OCI-LY1 (cell line): Measurements from ENCODE around the gene CACNG5.

ENCODE experiments used
- EZH2 ChIP-seq: fragments of 200-600 bp; sonication (generic), shearing (Covaris generic); IDR thresholded peaks from 2 replicates; pipeline ENCODE4 v1.8.0; 2017; ENCODE audit warnings: borderline replicate concordance, mixed run types, mild to moderate bottlenecking, antibody characterized with exemption, low read length, moderate library complexity, mixed read lengths
- TF ChIP-seq, protein P1 (sequence below): fragments of 200-600 bp; sonication (generic), shearing (Covaris generic); IDR thresholded peaks from 2 replicates; pipeline ENCODE4 v1.5.1; 2017; ENCODE audit warnings: mild to moderate bottlenecking, antibody characterized with exemption, low read length, moderate library complexity, mixed read lengths

DNA sequence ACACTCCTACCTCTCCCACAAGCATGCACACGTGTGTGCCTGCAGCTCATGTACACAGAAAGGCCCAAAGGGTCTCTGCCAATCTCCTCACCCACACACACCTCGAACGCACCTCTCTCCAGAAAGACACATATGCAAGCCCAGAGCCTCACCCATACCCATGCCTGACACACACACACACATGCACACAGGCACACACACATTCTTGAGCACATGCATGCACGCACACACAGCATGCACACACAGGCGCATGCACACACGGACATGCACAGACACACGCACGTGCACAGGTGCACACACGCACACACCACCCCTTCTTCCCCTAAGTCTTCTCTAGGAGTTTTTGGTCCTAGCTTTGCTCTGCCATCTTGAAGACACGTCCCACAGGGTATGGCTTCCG lies 80.9 kb downstream of the CACNG5 start:
- TF ChIP-seq, protein P1, sequence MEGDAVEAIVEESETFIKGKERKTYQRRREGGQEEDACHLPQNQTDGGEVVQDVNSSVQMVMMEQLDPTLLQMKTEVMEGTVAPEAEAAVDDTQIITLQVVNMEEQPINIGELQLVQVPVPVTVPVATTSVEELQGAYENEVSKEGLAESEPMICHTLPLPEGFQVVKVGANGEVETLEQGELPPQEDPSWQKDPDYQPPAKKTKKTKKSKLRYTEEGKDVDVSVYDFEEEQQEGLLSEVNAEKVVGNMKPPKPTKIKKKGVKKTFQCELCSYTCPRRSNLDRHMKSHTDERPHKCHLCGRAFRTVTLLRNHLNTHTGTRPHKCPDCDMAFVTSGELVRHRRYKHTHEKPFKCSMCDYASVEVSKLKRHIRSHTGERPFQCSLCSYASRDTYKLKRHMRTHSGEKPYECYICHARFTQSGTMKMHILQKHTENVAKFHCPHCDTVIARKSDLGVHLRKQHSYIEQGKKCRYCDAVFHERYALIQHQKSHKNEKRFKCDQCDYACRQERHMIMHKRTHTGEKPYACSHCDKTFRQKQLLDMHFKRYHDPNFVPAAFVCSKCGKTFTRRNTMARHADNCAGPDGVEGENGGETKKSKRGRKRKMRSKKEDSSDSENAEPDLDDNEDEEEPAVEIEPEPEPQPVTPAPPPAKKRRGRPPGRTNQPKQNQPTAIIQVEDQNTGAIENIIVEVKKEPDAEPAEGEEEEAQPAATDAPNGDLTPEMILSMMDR = no peak
- no peak for TF ChIP-seq EZH2
